ENCODE data around the gene DNAAF9.
A peak's percentile ranks its signal among the peaks of the same experiment; 100 is the strongest.

Gene DNAAF9

GRCh38 chr20:3407040-3407770, at the start of gene DNAAF9:
DNAAF9 (minus strand) TSS chr20:3407669; CDS start chr20:3407557, 112 bp downstream.
- TF ChIP-seq ZFX (IDR thresholded peaks at IDR 0.05; ENCODE audit: borderline replicate concordance) = no peak
- peak; percentile 21; the same call in 1 of the 2 replicates for TF ChIP-seq CTCF (IDR thresholded peaks at IDR 0.05)

GRCh38 chr20:3456648-3457047, 49.2 kb upstream of the DNAAF9 start:
- TF ChIP-seq ZFX (IDR thresholded peaks at IDR 0.05; ENCODE audit: borderline replicate concordance) = no peak
- no peak overlapping the region for H3K27ac ChIP-seq

More at GRCh38 chr20:3407040-3407770, at the start of gene DNAAF9:
- peak within 1 kb of the TSS; percentile 73 for H3K27ac ChIP-seq

GRCh38 chr20:3454831-3455230, 47.4 kb upstream of the DNAAF9 start:
- TF ChIP-seq ZFX (IDR thresholded peaks at IDR 0.05; ENCODE audit: borderline replicate concordance) (no peak), CTCF (IDR thresholded peaks at IDR 0.05) (no peak)
- no peak overlapping the region for H3K27ac ChIP-seq

- TF ChIP-seq CTCF (IDR thresholded peaks at IDR 0.05) = no peak
- no peak for TF ChIP-seq ZFX (IDR thresholded peaks at IDR 0.05; ENCODE audit: borderline replicate concordance)
- no peak overlapping the region for H3K27ac ChIP-seq
Measured at GRCh38 chr20:3452690-3453089, 45.2 kb upstream of the DNAAF9 start.

- no peak for TF ChIP-seq CTCF (IDR thresholded peaks at IDR 0.05)
- H3K27ac ChIP-seq = no peak overlapping the region
Measured at GRCh38 chr20:3452136-3452535, 44.7 kb upstream of the DNAAF9 start.

GRCh38 chr20:3449319-3449718, 41.9 kb upstream of the DNAAF9 start:
- TF ChIP-seq CTCF (IDR thresholded peaks at IDR 0.05) (no peak), ZFX (IDR thresholded peaks at IDR 0.05; ENCODE audit: borderline replicate concordance) (no peak)
- no peak overlapping the region for H3K27ac ChIP-seq

GRCh38 chr20:3447321-3447720, 39.9 kb upstream of the DNAAF9 start:
- no peak overlapping the region for H3K27ac ChIP-seq
- TF ChIP-seq CTCF (IDR thresholded peaks at IDR 0.05) (no peak), ZFX (IDR thresholded peaks at IDR 0.05; ENCODE audit: borderline replicate concordance) (no peak)

- no peak overlapping the region for H3K27ac ChIP-seq
- TF ChIP-seq ZFX (IDR thresholded peaks at IDR 0.05; ENCODE audit: borderline replicate concordance) (no peak), CTCF (IDR thresholded peaks at IDR 0.05) (no peak)
Measured at GRCh38 chr20:3446779-3447178, 39.3 kb upstream of the DNAAF9 start.
